ENCODE measurements around the gene MALAT1. TPM values are rescaled to one million over a fixed set of nuclear protein-coding genes. Genes with fewer than 3 reads are reported as not detected.

Gene MALAT1
- total RNA-seq, 1 donor from 2014 or later, result 8,553 TPM

DNA sequence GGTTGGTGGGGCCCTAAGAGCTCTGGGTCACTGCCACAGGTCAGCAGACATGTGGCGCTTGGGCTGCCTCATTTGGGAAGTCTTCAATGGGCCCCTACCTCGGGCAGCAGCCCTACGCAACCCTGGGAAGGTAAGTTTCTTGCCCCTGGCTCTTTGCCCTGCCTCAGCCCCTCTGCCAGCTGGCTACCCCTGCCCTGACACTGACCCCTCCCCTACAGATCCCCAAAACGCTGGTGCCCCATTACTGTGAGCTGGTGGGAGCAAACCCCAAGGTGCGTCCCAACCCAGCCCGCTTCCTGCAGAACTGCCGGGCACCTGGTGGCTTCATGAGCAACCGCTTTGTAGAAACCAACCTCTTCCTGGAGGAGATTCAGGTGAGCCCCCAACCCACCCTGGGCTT lies 27.9 kb downstream of the MALAT1 start:
- H3K4me1 ChIP-seq, result peaks cover 16 to 18% of the 10 kb centered on the region in 2 donors
- intact Hi-C loops (cut with DNase I), result loop anchor here (5.0 kb wide), 1 partner anchor 86 kb away; the partner anchor contains the start of gene MAP3K11

GRCh38 chr11:65528819-65529350 lies 30.0 kb downstream of the MALAT1 start:
- Histone ChIP-seq H3K27ac (no peak overlapping the region), H3K36me3 (peaks cover 67 to 70% of the 10 kb centered on the region in 2 donors), H3K4me1 (peaks cover 16 to 18% of the 10 kb centered on the region in 2 donors), H3K9me3 (no peaks in the 10 kb centered on the region), H3K4me3 (no peak overlapping the region), H3K27me3 (no peaks in the 10 kb centered on the region)
- DNase-seq (ENCODE audit: low spot score in 2 of 2), result no peak
- TF ChIP-seq CTCF (IDR thresholded peaks at IDR 0.05), result no peak
- intact Hi-C loops (cut with DNase I), result loop anchor here (5.0 kb wide), 1 partner anchor 83 kb away; the partner anchor contains the start of gene MAP3K11

More for the DNA sequence above, 27.9 kb downstream of the MALAT1 start:
- H3K36me3 ChIP-seq, result peaks cover 50 to 51% of the 10 kb centered on the region in 2 donors
- peak overlapping the region in 1 of 2 donors; percentile 90 for H3K4me3 ChIP-seq
- peak overlapping the region in 1 of 2 donors; percentile 21 for H3K27ac ChIP-seq
- H3K9me3 ChIP-seq, result no peaks in the 10 kb centered on the region
- H3K27me3 ChIP-seq, result no peaks in the 10 kb centered on the region
- no peak for DNase-seq (ENCODE audit: low spot score in 2 of 2)
- no peak for TF ChIP-seq CTCF (IDR thresholded peaks at IDR 0.05)

- DNase-seq (ENCODE audit: low spot score in 2 of 2), result no peak
- TF ChIP-seq CTCF (IDR thresholded peaks at IDR 0.05), result no peak
- H3K27ac ChIP-seq, result no peak overlapping the region
- intact Hi-C loops (cut with DNase I), result loop anchor here (5.0 kb wide), 1 partner anchor 83 kb away; the partner anchor contains the start of gene MAP3K11
- no peaks in the 10 kb centered on the region for H3K27me3 ChIP-seq
- H3K36me3 ChIP-seq, result peaks cover 67 to 70% of the 10 kb centered on the region in 2 donors
- peaks cover 10 to 12% of the 10 kb centered on the region in 2 donors for H3K4me1 ChIP-seq
- H3K4me3 ChIP-seq, result no peak overlapping the region
- H3K9me3 ChIP-seq, result no peaks in the 10 kb centered on the region
Observed at GRCh38 chr11:65529475-65530156, 30.8 kb downstream of the MALAT1 start.

GRCh38 chr11:65530157-65530496 lies 31.3 kb downstream of the MALAT1 start:
- no peak overlapping the region for H3K4me3 ChIP-seq
- H3K9me3 ChIP-seq, result no peaks in the 10 kb centered on the region
- DNase-seq (ENCODE audit: low spot score in 2 of 2), result no peak
- H3K36me3 ChIP-seq, result peaks cover 68 to 71% of the 10 kb centered on the region in 2 donors
- H3K27me3 ChIP-seq, result no peaks in the 10 kb centered on the region
- peaks cover 10 to 12% of the 10 kb centered on the region in 2 donors for H3K4me1 ChIP-seq
- H3K27ac ChIP-seq, result no peak overlapping the region
- intact Hi-C loops (cut with DNase I), result no loop called here
- TF ChIP-seq CTCF (IDR thresholded peaks at IDR 0.05), result no peak

DNA sequence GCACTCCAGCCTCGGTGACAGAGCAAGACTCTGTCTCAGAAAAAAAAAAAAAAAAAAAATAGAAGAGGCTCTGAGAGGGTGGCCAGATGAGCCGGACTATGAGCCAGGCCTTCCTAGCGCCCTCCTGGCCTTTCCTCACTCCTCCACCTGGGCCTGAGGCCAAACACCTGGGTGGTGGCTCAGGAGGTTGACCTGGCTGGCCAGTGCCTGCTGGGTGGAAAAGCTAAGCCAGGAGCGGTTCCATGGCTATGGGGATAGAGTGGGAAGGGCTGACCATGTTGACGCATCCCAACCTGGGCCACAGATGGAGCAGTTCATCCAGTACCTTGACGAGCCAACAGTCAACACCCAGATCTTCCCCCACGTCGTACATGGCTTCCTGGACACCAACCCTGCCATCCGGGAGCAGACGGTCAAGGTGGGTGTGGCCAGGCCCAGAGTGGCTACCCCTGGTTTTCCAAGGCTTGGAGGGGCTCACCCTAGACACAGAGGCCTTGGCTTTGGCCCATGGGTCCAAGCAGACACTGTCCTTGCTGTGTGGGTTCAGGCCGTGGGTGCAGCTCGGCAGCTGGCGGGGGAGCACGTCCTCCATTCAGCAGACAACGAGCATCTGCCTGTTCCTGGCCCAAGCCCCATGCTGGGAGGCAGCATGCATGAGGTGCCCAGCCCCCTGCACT lies 33.7 kb downstream of the MALAT1 start:
- DNase-seq (ENCODE audit: low spot score in 2 of 2), result no peak
- Histone ChIP-seq H3K27me3 (no peaks in the 10 kb centered on the region), H3K27ac (no peak overlapping the region), H3K36me3 (peaks cover 76 to 80% of the 10 kb centered on the region in 2 donors), H3K4me3 (no peak overlapping the region), H3K9me3 (no peaks in the 10 kb centered on the region), H3K4me1 (no peaks in the 10 kb centered on the region)
- intact Hi-C loops (cut with DNase I), result no loop called here
- no peak for TF ChIP-seq CTCF (IDR thresholded peaks at IDR 0.05)

Data from ascending aorta (tissue), 2 donors.